GM18511 (cell line): ENCODE results near the gene GMCL1.

Source experiments
- ATAC-seq: cut with Tn5 transposase; IDR thresholded peaks from one replicate; pipeline ENCODE4 v1.9.1; 2021; ENCODE audit warnings: mild to moderate bottlenecking, moderate library complexity; ENCODE audit not compliant: unreplicated experiment

Gene GMCL1

GRCh38 chr2:69917852-69918251, 88.4 kb downstream of the GMCL1 start:
- no peak for ATAC-seq

DNA sequence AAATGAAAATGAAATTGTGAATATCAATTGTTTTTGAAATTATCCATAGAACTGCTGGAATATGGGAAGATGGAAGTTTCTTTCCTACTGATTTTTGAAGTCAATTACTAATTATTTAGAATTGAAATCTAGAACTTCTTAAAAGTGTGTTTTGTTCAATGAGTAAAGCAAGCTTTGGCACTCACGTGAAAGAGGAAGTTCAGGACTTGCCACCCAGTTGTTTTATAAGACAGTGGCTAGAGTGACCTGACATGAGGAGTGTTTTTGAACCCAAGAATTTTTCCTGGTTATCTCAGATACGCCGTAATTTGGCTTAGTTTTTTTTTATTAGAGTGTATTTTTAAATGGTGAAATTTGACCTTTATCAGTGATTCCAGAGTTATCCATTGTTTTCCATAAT, 88.9 kb downstream of the GMCL1 start:
- ATAC-seq: no peak

DNA sequence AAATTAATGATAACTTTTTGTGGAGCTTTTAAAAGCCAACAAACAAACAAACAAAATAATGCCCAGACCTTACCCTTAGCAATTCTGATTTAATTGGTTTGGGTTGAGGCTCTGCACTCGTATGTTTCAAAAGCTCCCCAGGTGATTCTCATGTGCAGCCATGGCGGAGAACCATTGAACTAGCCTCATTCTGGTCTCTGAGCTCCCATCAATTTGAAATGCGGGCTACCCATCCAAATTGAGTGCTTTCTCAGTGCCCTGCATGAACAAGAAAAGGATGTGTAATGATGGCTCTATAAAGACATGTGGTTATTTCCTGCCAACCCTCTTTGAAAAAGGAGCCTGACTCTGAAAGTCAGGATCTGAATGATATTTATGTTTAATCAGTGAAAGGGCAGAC, 93.7 kb downstream of the GMCL1 start:
- no peak for ATAC-seq

DNA sequence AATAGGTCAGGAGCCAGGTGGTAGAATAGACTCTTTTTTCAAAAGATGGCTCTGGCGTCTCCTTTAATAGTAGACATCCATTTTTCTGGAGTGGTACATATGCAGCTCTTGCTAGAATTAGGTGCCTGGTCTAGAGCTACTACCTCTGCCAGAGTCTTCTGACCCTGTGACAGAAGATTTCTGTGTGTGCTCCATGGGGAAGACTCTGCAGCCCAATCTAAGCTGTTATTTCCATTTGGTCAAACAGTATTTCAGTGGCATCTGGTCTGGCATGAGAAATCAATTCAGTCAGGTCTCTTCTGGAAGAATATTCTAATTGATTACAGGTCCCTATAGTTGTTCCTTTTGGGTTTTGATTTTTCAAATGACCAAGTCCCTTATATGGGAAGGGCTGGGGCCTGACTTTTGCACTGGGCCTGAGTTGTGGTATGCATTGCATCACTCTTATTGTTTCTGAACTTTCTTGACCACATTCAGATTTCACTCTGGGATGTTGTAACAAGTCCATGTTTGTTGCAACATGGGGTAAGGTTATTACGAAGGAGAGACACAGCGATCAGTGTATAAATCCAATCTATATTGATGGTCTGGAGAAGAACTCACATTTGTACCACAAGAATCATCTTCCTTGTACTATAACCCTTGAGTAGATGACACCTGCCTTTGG, 97.5 kb downstream of the GMCL1 start:
- no peak for ATAC-seq
